HG03521 (cell line): Measurements from ENCODE around the gene GALNT10.
A peak's percentile ranks its signal among the peaks of the same experiment; 100 is the strongest.

Source experiments
- ATAC-seq: cut with Tn5 transposase; IDR thresholded peaks from one replicate; pipeline ENCODE4 v1.9.1; 2021; ENCODE audit warnings: mild to moderate bottlenecking, moderate library complexity; ENCODE audit not compliant: unreplicated experiment

The GALNT10 gene

GRCh38 chr5:154178661-154179060 is 11.9 kb upstream of the GALNT10 start:
- ATAC-seq: no peak

DNA sequence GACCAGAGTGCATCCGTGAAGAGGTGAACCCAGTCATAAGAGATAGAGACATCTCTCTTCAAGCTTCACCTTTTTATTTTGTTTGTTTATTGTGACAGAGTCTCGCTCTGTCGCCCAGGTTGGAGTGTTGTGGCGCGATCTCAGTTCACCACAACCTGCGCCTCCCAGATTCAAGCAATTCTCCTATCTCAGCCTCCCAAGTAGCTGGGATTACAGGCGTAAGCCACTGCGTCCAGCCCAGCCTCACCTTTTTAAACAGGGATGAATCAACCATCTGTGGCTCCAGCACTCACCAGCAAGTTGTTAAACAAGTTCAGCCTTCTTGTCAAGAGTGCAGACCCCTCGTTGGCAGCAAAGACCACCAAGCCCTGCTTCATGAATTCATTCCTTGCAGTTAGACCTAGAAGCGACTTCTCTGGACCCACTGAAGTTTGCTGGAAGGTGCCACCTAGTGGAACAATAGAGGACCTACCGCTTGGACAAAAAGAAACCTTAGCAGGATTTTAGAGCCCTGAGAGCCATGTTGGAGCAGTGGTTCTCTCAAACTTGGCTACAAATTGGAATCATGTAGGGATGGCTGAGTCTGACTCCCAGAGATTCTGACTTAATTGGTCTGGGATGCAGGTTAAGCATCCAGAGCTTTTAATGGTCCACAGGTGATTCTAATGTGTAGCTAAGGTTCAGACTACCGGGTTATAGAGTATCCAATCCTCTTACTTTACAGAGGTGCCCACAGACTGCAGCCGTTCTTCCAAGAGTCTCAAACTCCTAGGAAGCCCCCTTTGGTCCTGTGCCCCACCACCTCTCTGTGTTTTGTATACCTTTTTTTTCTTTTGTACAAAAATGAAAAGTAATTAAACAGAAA is 10.5 kb upstream of the GALNT10 start:
- ATAC-seq: peak; percentile 82

- ATAC-seq: no peak
Observed at GRCh38 chr5:154181161-154181560, 9.4 kb upstream of the GALNT10 start.

GRCh38 chr5:154189256-154189818 is 1.2 kb upstream of the GALNT10 start:
- peak; percentile 1 for ATAC-seq

- peak; percentile 69 for ATAC-seq
Observed at GRCh38 chr5:154189819-154190594, 526 bp upstream of the GALNT10 start.

DNA sequence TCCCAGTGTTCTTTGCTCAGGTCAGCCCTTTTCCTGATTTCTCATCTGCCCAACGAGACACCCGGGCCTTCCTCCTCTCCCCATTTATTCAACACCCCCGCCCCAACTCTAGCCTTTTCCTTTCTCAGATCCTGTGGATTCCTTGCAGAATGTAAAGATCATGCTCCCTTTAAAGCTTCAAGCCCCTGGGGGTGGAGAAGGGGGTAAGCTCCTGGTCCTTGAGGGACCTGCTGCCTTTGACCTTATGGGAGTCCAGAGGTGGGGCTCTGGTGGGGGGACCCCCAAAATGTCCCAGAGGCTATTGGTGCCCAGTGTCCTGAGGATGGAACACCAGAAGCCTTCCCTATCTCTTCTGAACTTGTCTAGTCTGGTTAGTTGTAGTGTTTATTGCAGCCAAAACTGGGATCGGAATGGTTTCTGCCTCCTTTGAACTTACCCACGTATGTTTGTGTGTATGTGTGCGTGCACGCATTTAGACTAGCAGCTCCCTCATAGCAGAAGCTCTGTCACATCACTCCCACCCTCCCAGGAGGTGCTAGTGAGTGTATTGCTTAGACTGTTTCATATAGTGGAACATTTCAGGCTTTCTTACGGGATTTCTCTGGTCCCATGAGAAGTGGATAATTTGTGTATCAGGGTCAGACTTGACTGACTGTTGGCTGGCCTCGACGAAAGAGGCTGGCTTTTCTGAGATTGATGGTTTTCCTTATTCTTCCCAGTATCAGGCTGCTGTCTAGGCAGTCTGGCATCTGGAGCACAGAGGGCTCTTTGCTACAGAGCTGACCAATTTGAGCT is 1.1 kb downstream of the GALNT10 start:
- no peak for ATAC-seq

GRCh38 chr5:154193283-154193682 is 2.8 kb downstream of the GALNT10 start:
- no peak for ATAC-seq

GRCh38 chr5:154193701-154194121 is 3.2 kb downstream of the GALNT10 start:
- ATAC-seq: no peak

DNA sequence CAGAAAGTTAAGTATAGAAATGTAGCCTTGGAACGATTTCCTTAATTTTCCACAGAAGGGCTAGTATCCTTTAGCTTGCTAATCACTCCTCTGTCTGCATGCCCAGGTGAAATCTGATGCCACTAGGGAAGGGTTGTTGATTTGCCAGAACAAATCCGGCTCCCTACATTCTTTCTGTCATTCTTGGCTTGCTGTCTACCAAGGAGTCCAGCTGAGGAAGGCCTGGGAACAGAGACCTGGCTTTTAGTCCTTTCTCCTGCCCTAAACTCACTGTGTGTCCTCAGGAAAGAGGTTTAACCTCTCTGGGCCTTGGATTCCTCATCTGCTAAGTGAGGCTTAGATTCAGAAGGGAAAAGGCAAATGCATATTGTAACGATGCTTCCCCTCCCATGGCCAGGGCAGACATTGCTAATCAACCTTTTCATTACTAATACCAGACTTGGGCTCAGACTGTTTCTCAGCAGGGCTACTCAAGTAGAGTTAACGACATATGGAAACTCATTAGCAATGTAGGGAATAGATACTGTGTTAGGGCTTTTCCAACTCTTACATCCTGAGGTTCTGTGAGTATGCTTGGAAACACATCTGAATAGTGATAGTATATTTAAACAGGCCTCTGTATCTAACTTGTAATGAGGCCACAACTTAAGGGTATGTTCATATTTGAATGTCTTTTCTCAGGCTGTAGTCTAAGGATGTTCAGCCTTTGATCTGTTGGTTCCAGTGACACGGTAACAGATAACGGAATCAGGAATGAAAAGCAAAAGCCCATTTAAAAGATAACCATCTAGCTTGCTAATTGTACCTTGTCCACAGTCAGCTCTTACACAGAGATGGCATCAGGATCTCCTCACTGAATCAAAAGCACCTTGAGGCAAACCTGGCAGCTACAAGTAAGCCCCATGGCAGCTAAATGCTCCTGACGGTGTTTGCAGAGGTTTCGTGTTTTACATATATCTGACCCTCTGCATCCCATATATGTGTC is 4.1 kb downstream of the GALNT10 start:
- no peak for ATAC-seq

- ATAC-seq: no peak
Observed at GRCh38 chr5:154196281-154196680, 5.7 kb downstream of the GALNT10 start.

- ATAC-seq: no peak
Observed at GRCh38 chr5:154196955-154197652, 6.6 kb downstream of the GALNT10 start.

- ATAC-seq: no peak
Observed at GRCh38 chr5:154197801-154198491, 7.4 kb downstream of the GALNT10 start.

DNA sequence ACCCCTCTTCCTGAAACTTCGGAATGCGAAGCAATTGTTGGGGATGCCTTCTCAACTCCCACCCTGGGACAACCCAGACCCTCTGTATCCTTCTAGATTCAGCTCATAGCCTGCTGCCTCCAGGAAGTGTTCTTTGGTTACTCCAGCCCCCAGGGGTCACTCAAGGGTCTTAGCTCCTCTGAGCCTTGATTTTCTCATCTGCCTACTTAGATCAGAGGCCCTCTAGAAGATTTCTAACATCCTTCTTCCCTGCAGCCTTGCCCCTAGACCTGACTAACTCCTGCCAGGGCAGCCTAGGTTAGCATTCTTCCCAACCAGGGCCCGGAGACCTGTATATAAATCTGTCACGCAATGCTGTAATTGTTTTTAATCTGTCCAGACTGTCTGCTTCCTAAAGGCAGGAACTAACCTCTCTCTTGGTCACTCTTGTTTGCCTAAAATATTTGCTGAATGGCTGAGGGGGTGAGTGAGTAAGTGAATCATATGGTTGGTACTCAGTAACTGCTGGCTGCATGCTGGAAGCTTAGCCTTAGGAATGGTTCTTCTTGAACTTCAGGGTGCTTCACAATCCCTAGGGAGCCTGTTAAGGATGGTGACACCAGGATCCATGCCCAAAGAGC is 8.2 kb downstream of the GALNT10 start:
- ATAC-seq: no peak

DNA sequence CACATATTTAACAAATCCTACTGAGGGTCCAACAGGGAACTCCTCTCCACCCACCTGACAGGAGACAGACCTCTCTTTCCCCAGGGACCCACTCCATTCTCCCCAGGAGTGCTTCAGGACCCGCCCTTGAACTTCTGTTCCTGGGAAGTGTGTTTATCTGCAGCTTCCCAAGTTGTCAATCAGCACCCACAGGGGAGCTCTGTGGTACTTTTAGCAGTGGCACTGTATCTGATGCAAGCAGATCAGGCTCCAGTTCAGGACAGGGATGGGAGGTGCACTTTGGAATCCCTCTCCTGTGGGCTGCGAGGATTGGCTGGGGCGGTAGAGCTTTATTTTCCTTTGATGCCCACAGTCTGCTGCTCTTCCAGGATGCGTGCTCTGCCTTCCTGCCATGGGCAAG is 8.7 kb downstream of the GALNT10 start:
- ATAC-seq: no peak

DNA sequence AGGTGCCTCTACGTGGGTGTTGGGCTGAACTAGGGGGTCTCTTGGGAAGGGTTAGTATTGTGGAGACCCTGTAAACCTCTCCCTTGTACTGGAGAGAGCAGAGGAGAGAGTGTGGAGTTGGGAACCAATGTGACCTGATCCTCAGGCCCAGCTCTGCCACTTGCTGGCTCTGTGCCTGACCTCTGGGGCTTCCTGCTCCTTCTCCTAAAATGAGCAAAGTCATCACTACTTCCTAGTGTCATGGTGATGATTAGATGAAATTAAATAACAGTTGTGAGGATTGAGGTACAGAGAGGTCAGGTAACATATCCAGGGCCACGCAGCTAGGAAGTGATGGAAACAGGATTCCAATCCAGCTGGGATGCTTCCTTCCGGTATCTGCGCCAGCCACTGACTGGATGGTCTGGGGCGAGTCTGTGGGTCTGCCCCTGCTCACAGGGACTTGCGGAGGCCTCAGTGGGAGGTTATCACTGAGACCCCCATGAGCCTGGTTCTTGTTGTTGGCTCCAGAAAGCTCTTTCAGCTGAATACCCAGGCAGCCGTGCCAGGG is 9.2 kb downstream of the GALNT10 start:
- no peak for ATAC-seq

DNA sequence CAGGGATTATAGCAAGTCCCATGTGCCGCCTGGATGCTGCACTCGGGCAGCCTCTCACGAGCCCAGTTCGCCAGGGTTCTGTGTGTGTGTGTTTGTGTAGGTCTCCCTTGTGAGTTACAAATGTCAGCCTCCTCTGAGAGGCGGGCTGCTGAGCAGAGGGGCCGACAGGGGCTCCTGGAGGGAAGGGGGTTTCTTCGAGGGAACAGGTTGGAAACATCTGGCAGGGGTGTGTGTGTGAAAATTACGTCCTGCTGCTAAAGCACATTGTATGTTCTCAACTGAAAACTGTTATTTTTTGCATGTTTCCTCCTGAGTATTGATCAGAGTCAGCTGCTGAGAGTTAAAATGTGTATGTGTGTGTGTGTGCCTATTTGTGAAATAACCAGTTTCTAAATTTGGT is 9.7 kb downstream of the GALNT10 start:
- ATAC-seq: no peak

DNA sequence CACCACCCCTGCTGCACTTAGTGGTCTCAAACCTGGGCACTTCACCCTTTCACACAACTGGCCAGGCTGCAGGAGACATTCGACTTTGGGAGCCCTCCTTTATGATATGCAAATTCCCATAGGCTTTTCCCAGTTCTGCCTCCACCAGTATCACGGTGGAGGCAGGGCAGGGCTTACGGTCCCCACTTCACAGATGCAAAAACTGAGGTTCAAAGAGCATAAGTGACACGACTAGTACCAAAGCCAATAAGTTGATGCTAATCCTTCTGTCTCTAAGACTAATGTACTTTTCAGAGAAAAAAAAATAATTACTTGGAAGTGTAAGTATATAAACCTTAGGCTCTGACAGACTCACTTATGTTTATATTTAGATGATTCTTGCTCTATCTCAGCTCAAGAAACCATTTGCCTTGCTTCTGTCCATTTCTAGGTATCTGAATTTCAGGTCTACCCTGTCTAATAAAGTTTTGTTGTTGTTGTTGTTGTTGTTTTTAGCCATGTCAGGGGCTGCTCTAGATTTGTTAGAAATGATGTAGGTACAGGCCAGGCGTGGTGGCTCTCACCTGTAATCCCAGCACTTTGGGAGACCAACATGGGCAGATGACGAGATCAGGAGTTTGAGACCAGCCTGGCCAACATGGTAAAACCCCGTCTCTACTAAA is 10.7 kb downstream of the GALNT10 start:
- no peak for ATAC-seq
